DMS53 treated with DMSO at 0.1 percent for 48 hours (cell line): ENCODE measurements around the gene ANXA2R.
"Not testable (repeated sequence)": the region's sequence is repeated elsewhere in the genome, so short reads cannot be mapped to it uniquely, and the experiment has no call there.

Experiments used
- DNase-seq: peaks from one replicate; lab custom pipeline; 2025; ENCODE audit not compliant: unreplicated experiment; lab: John Stamatoyannopoulos, UW

ANXA2R gene

DNA sequence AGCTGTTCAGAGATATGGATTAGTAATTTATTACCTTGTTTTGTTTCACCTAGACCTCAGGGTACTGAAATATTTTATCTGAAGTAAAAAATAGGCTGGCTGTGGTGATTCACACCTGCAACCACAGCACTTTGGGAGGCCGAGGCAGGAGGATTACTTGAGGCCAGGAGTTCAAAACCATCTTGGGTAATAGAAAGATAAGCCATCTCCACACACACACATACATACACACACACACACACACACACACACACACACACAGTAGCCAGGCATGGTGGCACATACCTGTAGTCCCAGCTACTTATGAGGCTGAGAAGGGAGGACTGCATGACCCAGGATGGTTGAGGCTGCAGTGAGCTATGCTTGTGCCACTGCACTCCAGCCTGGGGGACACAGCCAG lies 3.7 kb downstream of the ANXA2R start:
- DNase-seq, result no peak

DNA sequence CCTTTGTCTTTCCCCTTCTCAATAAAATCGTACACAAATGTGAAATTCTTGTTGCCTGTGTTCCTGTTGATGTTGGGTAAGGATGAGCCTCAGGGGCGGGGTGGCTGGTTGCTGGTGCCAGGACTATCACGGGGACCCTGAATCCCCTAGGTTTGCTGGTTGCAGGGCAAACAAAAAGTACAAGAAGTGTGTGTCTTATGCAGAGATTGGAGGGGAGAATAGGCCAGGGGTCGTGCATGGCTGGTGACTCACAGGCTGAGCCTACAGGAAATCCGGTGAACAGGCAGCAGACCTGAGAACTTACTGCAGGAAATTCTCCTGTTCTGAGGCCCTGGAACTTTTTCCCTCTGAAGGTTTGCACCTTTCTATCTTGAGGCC lies 5.5 kb downstream of the ANXA2R start:
- no peak for DNase-seq

DNA sequence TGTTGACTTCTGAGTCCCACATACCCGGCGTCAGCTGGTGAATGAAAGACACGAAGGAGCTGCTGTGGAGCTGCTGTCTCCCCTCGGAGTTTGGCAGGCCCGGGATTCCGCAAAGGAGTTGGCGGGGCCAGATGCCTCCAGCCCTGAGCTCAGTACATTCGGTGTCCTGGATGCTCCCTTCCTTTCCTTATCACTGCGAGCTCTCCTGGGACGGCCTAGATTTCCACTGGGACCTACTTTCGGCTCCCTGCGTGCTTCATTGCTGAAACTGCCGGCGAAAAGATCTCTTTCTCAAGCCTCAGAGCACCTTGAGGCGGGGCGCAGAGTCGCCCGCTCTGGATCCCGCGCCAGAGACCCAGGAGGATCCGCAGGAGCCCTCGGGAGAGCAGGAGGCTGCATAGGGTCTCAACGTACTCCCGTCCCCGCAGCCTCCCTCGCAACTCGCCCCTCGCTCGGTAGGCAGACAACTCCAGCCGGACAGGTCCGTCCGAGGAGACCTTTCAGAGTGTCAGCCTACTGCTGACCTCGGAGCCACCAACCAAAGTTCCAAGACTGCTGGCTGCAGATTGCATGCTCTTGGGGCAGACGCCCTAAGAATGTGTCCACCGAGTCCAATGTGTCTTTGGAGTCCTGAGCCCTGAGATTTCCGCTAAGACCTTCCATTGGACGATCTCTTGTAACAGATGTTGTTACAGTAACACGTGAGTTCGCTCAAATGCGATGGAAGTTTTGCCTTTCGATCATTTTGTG lies 6.1 kb downstream of the ANXA2R start:
- no peak for DNase-seq

- no peak for DNase-seq
These were observed 12.9 kb downstream of the ANXA2R start for GRCh38 chr5:43027054-43027785.

DNA sequence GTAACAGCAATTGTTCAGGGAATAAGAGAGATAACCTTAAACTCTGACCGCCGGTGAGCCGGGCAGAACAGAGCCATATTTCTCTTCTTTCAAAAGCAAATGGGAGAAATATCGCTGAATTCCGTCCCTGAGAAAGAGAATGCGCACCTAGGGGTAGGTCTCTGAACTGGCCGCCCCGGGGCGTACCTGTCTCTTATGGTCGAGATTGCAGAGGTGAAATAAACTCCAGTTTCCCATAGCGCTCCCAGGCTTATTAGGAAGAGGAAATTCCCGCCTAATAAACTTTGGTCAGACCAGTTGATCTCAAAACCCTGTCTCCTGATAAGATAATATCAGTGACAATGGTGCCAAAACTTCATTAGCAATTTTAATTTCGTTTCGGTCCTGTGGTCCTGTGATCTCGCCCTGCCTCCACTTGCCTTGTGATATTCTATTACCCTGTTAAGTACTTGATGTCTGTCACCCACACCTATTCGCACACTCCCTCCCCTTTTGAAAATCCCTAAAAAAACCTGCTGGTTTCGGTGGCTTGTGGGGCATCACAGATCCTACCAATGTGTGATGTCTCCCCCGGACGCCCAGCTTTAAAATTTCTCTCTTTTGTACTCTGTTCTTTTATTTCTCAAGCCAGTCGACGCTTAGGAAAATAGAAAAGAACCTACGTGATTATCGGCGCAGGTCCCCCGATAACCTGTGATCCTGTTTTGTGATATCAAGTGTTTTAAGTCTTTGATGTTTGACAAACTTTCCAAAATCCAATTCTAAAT lies 14.8 kb downstream of the ANXA2R start:
- DNase-seq, result not testable (repeated sequence)

DNA sequence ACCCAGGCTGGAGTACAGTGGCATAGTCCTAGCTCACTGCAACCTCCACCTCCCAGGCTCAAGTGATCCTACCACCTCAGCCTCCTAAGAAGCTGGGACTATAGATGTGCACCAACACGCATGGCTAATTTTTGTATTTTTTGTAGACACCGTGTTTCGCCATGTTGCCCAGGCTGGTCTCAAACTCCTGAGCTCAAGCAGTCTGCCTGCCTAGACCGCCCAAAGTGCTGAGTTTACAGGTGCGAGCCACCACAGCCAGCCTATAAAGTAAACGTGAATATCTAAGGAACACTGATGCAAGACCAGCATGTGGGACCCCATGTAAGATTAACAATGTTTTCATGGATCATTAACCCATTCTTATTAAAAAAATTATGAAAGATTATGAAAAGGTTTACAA lies 15.9 kb downstream of the ANXA2R start:
- no peak for DNase-seq

DNA sequence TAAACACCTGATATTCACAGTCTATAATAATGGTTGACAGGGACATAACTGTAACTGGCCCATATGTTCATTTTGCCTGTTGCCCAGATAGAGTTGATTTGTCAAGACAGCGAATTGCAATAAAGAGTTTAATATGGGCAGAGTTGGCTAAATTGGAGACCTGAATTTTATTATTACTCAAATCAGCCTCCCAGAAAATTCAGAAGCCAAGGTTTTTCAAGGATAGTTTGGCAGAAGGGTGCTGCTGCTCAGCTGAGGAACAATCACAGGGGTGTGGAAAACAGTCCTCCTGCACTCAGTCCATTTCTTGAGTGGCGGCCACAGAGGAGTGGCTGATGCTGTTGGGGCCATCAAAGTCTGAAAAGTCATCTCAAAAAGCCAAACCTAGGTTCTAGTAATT lies 19.0 kb downstream of the ANXA2R start:
- DNase-seq, result no peak

- peak; percentile 58 for DNase-seq
These were observed 19.7 kb downstream of the ANXA2R start for GRCh38 chr5:43020399-43020746.

- DNase-seq, result peak; percentile 79
These were observed 20.3 kb downstream of the ANXA2R start for GRCh38 chr5:43019614-43020398.

DNA sequence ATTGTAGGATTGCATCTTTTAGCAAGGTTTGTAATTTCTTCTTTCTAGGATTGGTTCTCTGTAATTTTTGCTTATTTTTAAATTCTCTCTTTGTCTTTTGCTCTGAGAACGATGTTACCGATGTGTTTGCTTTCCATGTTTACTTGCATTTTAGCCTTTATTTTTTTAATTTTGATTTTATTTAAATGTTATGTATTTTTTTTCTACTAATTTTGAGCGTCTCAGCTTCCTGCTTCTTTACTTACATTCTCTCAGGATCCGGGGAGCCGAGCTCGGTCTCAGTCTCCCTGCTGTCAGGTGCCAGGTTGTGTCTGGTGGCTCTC lies 20.9 kb downstream of the ANXA2R start:
- no peak for DNase-seq

- DNase-seq, result no peak
These were observed 22.7 kb downstream of the ANXA2R start for GRCh38 chr5:43017428-43017815.

DNA sequence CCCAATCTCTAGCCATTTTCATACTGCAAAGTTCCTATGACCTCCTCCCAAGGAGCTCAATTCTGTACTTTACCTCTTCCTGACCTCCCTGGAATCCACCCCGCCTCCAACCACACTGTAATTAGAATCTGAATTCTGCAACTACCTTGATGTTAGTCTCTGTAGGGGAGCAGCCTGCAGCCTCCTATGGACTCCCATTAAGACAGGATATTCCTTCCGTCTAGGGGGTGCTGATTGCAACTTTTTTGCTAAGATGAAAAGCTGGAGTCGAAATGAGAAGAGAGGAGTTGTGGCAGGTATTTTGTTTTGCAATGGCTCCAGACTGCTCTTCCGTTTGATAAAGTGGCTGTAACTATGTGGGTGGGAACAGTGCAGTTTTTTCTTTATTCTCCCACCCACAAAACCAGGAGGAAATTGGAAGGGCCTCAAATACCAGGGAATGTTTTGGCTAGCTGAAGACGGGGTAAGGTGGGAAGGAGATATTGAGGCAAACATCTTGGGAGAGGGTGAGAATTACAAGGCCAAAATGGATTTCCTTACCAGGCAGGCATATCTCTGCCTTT lies 23.8 kb downstream of the ANXA2R start:
- no peak for DNase-seq

- DNase-seq, result no peak
These were observed 25.6 kb downstream of the ANXA2R start for GRCh38 chr5:43014522-43014921.

DNA sequence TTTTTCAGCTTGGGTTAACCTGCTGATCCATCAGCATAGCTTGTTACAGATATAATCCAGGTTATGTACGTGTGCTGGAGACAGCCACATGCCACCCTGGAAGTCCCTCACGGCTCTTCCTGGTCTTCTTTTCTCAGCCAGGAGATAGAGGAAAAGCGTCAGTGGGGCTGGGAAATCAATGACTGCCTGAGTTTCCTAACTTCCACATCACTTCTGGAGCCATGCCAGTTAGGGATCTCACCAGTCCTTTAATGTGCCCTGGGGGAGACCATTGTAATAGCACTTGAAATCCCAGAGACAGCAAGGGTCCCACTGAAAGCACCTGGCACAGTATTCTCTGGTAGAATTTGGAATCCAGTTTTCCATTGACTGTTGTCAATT lies 29.2 kb downstream of the ANXA2R start:
- no peak for DNase-seq

- peak; percentile 70 for DNase-seq
These were observed 31.6 kb downstream of the ANXA2R start for GRCh38 chr5:43008363-43009153.

GRCh38 chr5:43007911-43008362 lies 32.2 kb downstream of the ANXA2R start:
- DNase-seq, result peak; percentile 67

DNA sequence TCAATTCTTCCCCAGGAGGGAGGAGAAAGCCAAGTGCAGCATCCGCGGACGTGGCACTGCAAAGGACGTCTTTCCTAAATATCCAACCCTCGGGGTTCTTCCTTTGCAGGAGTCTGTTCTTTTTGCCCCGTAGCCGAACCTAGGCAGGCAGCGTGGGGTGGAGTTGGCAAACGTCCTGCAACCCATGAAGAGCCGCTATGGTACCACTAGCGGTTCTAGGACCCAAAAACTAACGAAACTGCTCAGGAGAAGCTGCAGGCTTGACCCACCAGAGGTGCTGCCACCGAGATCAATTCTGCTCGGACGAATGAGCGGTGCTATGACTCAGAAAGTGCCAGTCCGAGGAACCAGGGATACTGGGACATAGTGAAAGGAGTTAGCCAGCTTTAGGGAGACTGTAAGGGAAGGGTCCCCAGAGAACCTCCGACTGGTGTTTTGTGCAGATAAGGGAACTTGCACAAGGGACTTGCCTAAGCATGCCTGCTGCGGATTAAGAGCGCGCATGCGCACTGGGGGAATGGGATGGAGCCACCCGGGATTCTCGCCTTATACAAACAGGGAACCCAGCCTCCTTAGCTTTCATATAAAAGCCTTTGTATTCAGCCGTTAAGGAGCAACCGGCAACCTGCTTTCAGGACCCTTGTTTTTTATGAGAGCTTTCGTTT lies 32.7 kb downstream of the ANXA2R start:
- peak; percentile 68 for DNase-seq

GRCh38 chr5:43006424-43007202 lies 33.5 kb downstream of the ANXA2R start:
- no peak for DNase-seq

DNA sequence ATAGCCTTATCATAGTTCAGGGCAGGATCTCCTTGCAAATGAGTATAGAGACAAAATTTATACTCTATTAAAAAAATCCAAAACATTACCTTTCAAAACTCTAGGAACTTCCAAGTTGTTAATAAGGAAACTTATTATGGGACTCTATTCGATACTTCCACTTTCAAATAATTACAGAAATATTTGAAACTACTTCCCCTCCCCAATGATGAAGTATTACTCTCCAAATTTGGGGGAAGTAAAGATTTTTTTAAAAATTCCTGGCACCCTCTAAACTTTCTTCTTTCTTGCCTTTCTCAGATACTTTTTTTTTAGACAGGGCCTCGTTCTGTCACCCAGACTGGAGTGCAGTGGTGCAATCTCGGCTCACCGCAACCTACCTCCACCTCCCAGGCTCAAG lies 35.1 kb downstream of the ANXA2R start:
- no peak for DNase-seq
